ENCODE results near the gene CSNK1G1. TPM values are rescaled to one million over a fixed set of nuclear protein-coding genes. Genes with fewer than 3 reads are reported as not detected.
A peak's percentile ranks its signal among the peaks of the same experiment; 100 is the strongest.

Gene CSNK1G1
- total and polyA plus RNA-seq, 2 of the 4 experiments (the other 2 are of a cell fraction) = 7.4 to 29.4 TPM

DNA sequence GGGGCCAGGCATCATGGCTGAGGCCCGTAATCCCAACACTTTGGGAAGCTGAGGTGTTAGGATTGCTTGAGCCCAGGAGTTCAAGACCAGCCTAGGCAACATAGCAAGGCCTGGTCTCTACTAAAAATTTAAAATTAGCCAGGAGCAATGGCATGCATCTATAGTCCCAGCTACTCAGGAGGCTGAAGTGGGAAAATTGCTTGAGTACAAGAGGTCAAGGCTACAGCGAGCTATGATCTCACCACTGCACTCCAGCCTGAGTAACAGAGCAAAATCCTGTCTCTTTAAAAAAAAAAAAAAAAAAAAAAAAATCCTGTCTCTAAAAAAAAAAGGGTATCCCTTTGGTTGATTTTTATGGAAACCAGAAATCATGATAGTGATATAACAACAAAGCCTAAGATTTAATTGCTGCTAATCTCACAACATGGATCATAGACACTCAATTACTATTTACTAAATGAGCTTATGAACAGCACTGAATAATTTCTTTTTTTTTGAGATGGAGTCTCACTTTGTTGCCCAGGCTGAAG is 13.2 kb upstream of the CSNK1G1 start:
- H2AK9ac ChIP-seq (replicated peaks; ENCODE audit: low read depth, low read length, poor library complexity) = peak overlapping the region; percentile 55

More for the DNA sequence above, 13.2 kb upstream of the CSNK1G1 start:
- H4K91ac ChIP-seq (ENCODE audit: insufficient read depth, low read depth, low read length) = no peak overlapping the region
- no CpG with 5 or more reads among the region's 2 CpGs for WGBS, 2 experiments (ENCODE audit: extremely low coverage in 2 of 2, insufficient read length in 1 of 2)
- H2BK5ac ChIP-seq (ENCODE audit: low read depth, low read length, poor library complexity, severe bottlenecking) = no peak overlapping the region
- POLR2A ChIA-PET (ENCODE audit: unreplicated experiment) = no interaction called here
- H3K9me1 ChIP-seq (ENCODE audit: insufficient read depth, low read length) = 0 out of 2 replicates have a peak, but pooled peaks cover 7% of the 10 kb centered on the region
- no peak overlapping the region for H3K18ac ChIP-seq (ENCODE audit: low read depth, low read length)
- no peak overlapping the region for H2BK120ac ChIP-seq (ENCODE audit: low read depth, low read length)
- no peak overlapping the region for H2BK20ac ChIP-seq (ENCODE audit: low read depth, low read length)
- H4K20me1 ChIP-seq (ENCODE audit: insufficient read depth, low read length) = no peaks in the 10 kb centered on the region; the same call in 1 of the 2 replicates
- H3K27me3 ChIP-seq (ENCODE audit: control insufficient read depth, insufficient read depth, low read length) = no peaks in the 10 kb centered on the region
- H3K36me3 ChIP-seq (ENCODE audit: control insufficient read depth, insufficient read depth, low read length) = peaks cover 1% of the 10 kb centered on the region; the same call in 1 of the 2 replicates
- H3K23ac ChIP-seq (ENCODE audit: low read depth, low read length) = no peak overlapping the region
- no peak overlapping the region for H3K27ac ChIP-seq (ENCODE audit: insufficient read depth, low read length)
- H2AFZ ChIP-seq (replicated peaks; ENCODE audit: low read length, poor library complexity) = no peak overlapping the region
- no TSS peak for BruUV-seq (replicated peaks)
- no peak for ATAC-seq (ENCODE audit: low read depth)
- no peak overlapping the region for H2AK5ac ChIP-seq (ENCODE audit: low read depth, low read length)
- no peak overlapping the region for H3K4me2 ChIP-seq (ENCODE audit: low read depth, low read length)
- peaks cover 0 to 27% of the 10 kb centered on the region in 2 experiments; a peak in 2 of 4 replicates for H3K79me1 ChIP-seq (ENCODE audit: low read depth in 1 of 2, low read length in 2 of 2)
- dilution Hi-C loops (cut with HindIII; ENCODE audit: low sequenced_read_pairs, unreplicated experiment) = no loop called here
- H3K9ac ChIP-seq (ENCODE audit: low read depth, low read length) = no peak overlapping the region
- H3K4ac ChIP-seq (ENCODE audit: low read depth, low read length) = no peak overlapping the region
- CTCF ChIA-PET = no interaction called here
- no peaks in the 10 kb centered on the region for H3K9me3 ChIP-seq (ENCODE audit: control insufficient read depth, insufficient read depth, low read length)
- no peak overlapping the region for H3K14ac ChIP-seq (replicated peaks; ENCODE audit: low read depth, low read length)
- 0 out of 4 replicates have a peak overlapping the region, but pooled peaks of 1 of the 2 experiments have one; percentile 33 for H4K8ac ChIP-seq (ENCODE audit: low read depth in 2 of 2, low read length in 2 of 2)
- no peak overlapping the region for H3K56ac ChIP-seq (ENCODE audit: extremely low read depth, insufficient read depth, low read length)
- in situ Hi-C loops (cut with MboI; ENCODE audit: low sequenced_read_pairs) = loop anchor here (5.0 kb wide), 1 partner anchor 162 kb away; no protein-coding TSS in a partner anchor
- peak; percentile 11 for DNase-seq
- no peak overlapping the region for H3K4me3 ChIP-seq (ENCODE audit: insufficient read depth, low read depth, low read length)
- H2BK15ac ChIP-seq (ENCODE audit: low read depth, low read length) = no peak overlapping the region
- TF ChIP-seq MAZ (IDR thresholded peaks at IDR 0.05; ENCODE audit: borderline replicate concordance, low read depth, low read length) (no peak), MXI1 (IDR thresholded peaks at IDR 0.05; ENCODE audit: borderline replicate concordance, low read depth, low read length) (no peak), MAFK (IDR thresholded peaks at IDR 0.05; ENCODE audit: low read depth, low read length) (no peak), BHLHE40 (IDR thresholded peaks at IDR 0.05; ENCODE audit: low read depth, low read length) (no peak), NFE2L2 (IDR thresholded peaks at IDR 0.05; ENCODE audit: low read depth, low read length) (no peak), CEBPB (IDR thresholded peaks at IDR 0.05; ENCODE audit: low read depth, low read length) (no peak), RCOR1 (IDR thresholded peaks at IDR 0.05; ENCODE audit: insufficient replicate concordance, low read length) (no peak)
- TF ChIP-seq, protein P1, sequence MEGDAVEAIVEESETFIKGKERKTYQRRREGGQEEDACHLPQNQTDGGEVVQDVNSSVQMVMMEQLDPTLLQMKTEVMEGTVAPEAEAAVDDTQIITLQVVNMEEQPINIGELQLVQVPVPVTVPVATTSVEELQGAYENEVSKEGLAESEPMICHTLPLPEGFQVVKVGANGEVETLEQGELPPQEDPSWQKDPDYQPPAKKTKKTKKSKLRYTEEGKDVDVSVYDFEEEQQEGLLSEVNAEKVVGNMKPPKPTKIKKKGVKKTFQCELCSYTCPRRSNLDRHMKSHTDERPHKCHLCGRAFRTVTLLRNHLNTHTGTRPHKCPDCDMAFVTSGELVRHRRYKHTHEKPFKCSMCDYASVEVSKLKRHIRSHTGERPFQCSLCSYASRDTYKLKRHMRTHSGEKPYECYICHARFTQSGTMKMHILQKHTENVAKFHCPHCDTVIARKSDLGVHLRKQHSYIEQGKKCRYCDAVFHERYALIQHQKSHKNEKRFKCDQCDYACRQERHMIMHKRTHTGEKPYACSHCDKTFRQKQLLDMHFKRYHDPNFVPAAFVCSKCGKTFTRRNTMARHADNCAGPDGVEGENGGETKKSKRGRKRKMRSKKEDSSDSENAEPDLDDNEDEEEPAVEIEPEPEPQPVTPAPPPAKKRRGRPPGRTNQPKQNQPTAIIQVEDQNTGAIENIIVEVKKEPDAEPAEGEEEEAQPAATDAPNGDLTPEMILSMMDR (conservative IDR thresholded peaks at IDR 0.05; ENCODE audit: low read depth, low read length) = no peak
- TF ChIP-seq, protein P2, sequence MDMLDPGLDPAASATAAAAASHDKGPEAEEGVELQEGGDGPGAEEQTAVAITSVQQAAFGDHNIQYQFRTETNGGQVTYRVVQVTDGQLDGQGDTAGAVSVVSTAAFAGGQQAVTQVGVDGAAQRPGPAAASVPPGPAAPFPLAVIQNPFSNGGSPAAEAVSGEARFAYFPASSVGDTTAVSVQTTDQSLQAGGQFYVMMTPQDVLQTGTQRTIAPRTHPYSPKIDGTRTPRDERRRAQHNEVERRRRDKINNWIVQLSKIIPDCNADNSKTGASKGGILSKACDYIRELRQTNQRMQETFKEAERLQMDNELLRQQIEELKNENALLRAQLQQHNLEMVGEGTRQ (IDR thresholded peaks at IDR 0.05; ENCODE audit: low read depth, low read length) = no peak
- H4K5ac ChIP-seq (ENCODE audit: low read depth, low read length) = no peak overlapping the region
- intact Hi-C loops (cut with micrococcal nuclease) = no loop called here
- H3K4me1 ChIP-seq (ENCODE audit: control insufficient read depth, insufficient read depth, low read length) = no peaks in the 10 kb centered on the region
